HUES64 (cell line): ENCODE results near the gene RFC2.

Experiments
- H3K27ac ChIP-seq: 2 replicates; pipeline ENCODE4 v1.7.0; 2013; ENCODE audit warnings: low read depth, low read length, inconsistent platforms
- H3K27me3 ChIP-seq: 2 replicates; pipeline ENCODE4 v1.6.1; 2013; ENCODE audit warnings: mild to moderate bottlenecking, low read length; ENCODE audit not compliant: insufficient read depth
- H3K36me3 ChIP-seq: 2 replicates; pipeline ENCODE4 v1.6.1; 2013; ENCODE audit warnings: mild to moderate bottlenecking, low read length; ENCODE audit not compliant: insufficient read depth
- H3K4me1 ChIP-seq: 2 replicates; pipeline ENCODE4 v1.6.1; 2013; ENCODE audit warnings: mild to moderate bottlenecking, low read length, moderate library complexity; ENCODE audit not compliant: insufficient read depth
- H3K4me3 ChIP-seq: 2 replicates; pipeline ENCODE4 v1.5.1; 2013; ENCODE audit warnings: mild to moderate bottlenecking, low read length, moderate library complexity
- H3K9ac ChIP-seq: 2 replicates; pipeline ENCODE4 v1.6.1; 2013; ENCODE audit warnings: mild to moderate bottlenecking, low read depth, low read length
- H3K9me3 ChIP-seq: 2 replicates; pipeline ENCODE4 v1.6.1; 2013; ENCODE audit warnings: low read depth, low read length; ENCODE audit not compliant: insufficient read depth
- WGBS: fragments of 150-250, 120-280 bp; methylation state at CpG from one replicate; pipeline ENCODE4 v1.1.7; 2013; ENCODE audit warnings: missing lambda C conversion rate; 5-methylcytosine and 5-hydroxymethylcytosine counted together

Gene RFC2

GRCh38 chr7:74280985-74281384 is 26.8 kb upstream of the RFC2 start:
- H3K9me3 ChIP-seq, result no peaks in the 10 kb centered on the region
- H3K36me3 ChIP-seq, result no peaks in the 10 kb centered on the region
- 90% methylated on average over 8 of the region's 8 CpGs for WGBS
- H3K4me3 ChIP-seq, result no peak overlapping the region
- no peak overlapping the region for H3K9ac ChIP-seq
- H3K4me1 ChIP-seq, result peaks cover 20% of the 10 kb centered on the region
- no peaks in the 10 kb centered on the region for H3K27me3 ChIP-seq
- H3K27ac ChIP-seq, result peak overlapping the region; percentile 33; the same call in 1 of the 2 replicates

- H3K4me3 ChIP-seq, result no peak overlapping the region
- no peaks in the 10 kb centered on the region for H3K27me3 ChIP-seq
- H3K27ac ChIP-seq, result no peak overlapping the region
- 94% methylated on average over 4 of the region's 4 CpGs for WGBS
- peaks cover 14% of the 10 kb centered on the region for H3K4me1 ChIP-seq
- no peak overlapping the region for H3K9ac ChIP-seq
- H3K9me3 ChIP-seq, result no peaks in the 10 kb centered on the region
- no peaks in the 10 kb centered on the region for H3K36me3 ChIP-seq
These were observed 23.4 kb upstream of the RFC2 start for GRCh38 chr7:74277636-74278035.

- Histone ChIP-seq H3K36me3 (no peaks in the 10 kb centered on the region), H3K27ac (no peak overlapping the region), H3K4me3 (no peak overlapping the region), H3K9me3 (no peaks in the 10 kb centered on the region), H3K4me1 (peaks cover 18% of the 10 kb centered on the region), H3K27me3 (no peaks in the 10 kb centered on the region), H3K9ac (no peak overlapping the region)
- WGBS, result 56% methylated on average over 6 of the region's 6 CpGs
These were observed 21.2 kb upstream of the RFC2 start for GRCh38 chr7:74275401-74275881.

GRCh38 chr7:74272305-74273038 is 18.3 kb upstream of the RFC2 start:
- no peaks in the 10 kb centered on the region for H3K27me3 ChIP-seq
- no peak overlapping the region for H3K4me3 ChIP-seq
- H3K27ac ChIP-seq, result peak overlapping the region; percentile 78
- peak overlapping the region; percentile 36 for H3K9ac ChIP-seq
- no peaks in the 10 kb centered on the region for H3K9me3 ChIP-seq
- H3K4me1 ChIP-seq, result peaks cover 7% of the 10 kb centered on the region
- H3K36me3 ChIP-seq, result no peaks in the 10 kb centered on the region
- 47% methylated on average over 10 of the region's 10 CpGs for WGBS

GRCh38 chr7:74271742-74272141 is 17.5 kb upstream of the RFC2 start:
- Histone ChIP-seq H3K27me3 (no peaks in the 10 kb centered on the region), H3K4me3 (no peak overlapping the region), H3K9ac (no peak overlapping the region), H3K4me1 (peaks cover 7% of the 10 kb centered on the region), H3K27ac (no peak overlapping the region; the same call in 1 of the 2 replicates), H3K9me3 (no peaks in the 10 kb centered on the region), H3K36me3 (no peaks in the 10 kb centered on the region)
- 97% methylated on average over 6 of the region's 6 CpGs for WGBS

GRCh38 chr7:74269757-74270277 is 15.6 kb upstream of the RFC2 start:
- Histone ChIP-seq H3K9ac (no peak overlapping the region), H3K36me3 (no peaks in the 10 kb centered on the region), H3K4me3 (peak overlapping the region; percentile 69), H3K9me3 (no peaks in the 10 kb centered on the region), H3K27ac (no peak overlapping the region; the same call in 1 of the 2 replicates), H3K4me1 (peaks cover 7% of the 10 kb centered on the region), H3K27me3 (no peaks in the 10 kb centered on the region)
- 2% methylated on average over 17 of the region's 17 CpGs for WGBS

- Histone ChIP-seq H3K27me3 (no peaks in the 10 kb centered on the region), H3K4me1 (peaks cover 7% of the 10 kb centered on the region)
- WGBS, result 81% methylated on average over 13 of the region's 13 CpGs
These were observed 13.8 kb upstream of the RFC2 start for GRCh38 chr7:74267756-74268565.

GRCh38 chr7:74266191-74266963 is 12.2 kb upstream of the RFC2 start:
- Histone ChIP-seq H3K27me3 (no peaks in the 10 kb centered on the region), H3K9me3 (no peaks in the 10 kb centered on the region), H3K36me3 (no peaks in the 10 kb centered on the region), H3K27ac (no peak overlapping the region), H3K4me1 (no peaks in the 10 kb centered on the region), H3K9ac (no peak overlapping the region), H3K4me3 (no peak overlapping the region)
- WGBS, result 93% methylated on average over 6 of the region's 7 CpGs

More at GRCh38 chr7:74267756-74268565, 13.8 kb upstream of the RFC2 start:
- Histone ChIP-seq H3K4me3 (no peak overlapping the region), H3K9ac (no peak overlapping the region), H3K27ac (no peak overlapping the region), H3K9me3 (no peaks in the 10 kb centered on the region), H3K36me3 (no peaks in the 10 kb centered on the region)

- H3K36me3 ChIP-seq, result no peaks in the 10 kb centered on the region
- H3K27ac ChIP-seq, result no peak overlapping the region
- 92% methylated on average over 21 of the region's 21 CpGs for WGBS
- no peak overlapping the region for H3K9ac ChIP-seq
- H3K4me3 ChIP-seq, result no peak overlapping the region
- no peaks in the 10 kb centered on the region for H3K9me3 ChIP-seq
- no peaks in the 10 kb centered on the region for H3K27me3 ChIP-seq
- H3K4me1 ChIP-seq, result no peaks in the 10 kb centered on the region
These were observed 9.4 kb upstream of the RFC2 start for GRCh38 chr7:74263399-74264120.

GRCh38 chr7:74262639-74263398 is 8.6 kb upstream of the RFC2 start:
- H3K4me1 ChIP-seq, result no peaks in the 10 kb centered on the region
- no peak overlapping the region for H3K9ac ChIP-seq
- no peaks in the 10 kb centered on the region for H3K27me3 ChIP-seq
- H3K27ac ChIP-seq, result no peak overlapping the region
- no peaks in the 10 kb centered on the region for H3K36me3 ChIP-seq
- 91% methylated on average over 20 of the region's 20 CpGs for WGBS
- no peaks in the 10 kb centered on the region for H3K9me3 ChIP-seq
- no peak overlapping the region for H3K4me3 ChIP-seq
